Measurements from ENCODE around the gene NFIC.

GRCh38 chr19:3491396-3492119 lies 125.2 kb downstream of the NFIC start:
- TF ChIP-seq POLR2A (IDR thresholded peaks at IDR 0.05) (no peak), CTCF (IDR thresholded peaks at IDR 0.05) (no peak), POLR2AphosphoS5 (IDR thresholded peaks at IDR 0.05) (no peak), EP300 (IDR thresholded peaks at IDR 0.05) (no peak)

Measured in upper lobe of left lung (tissue), 4 donors.